Smooth muscle cell of the pulmonary artery (primary cell): ENCODE data around the gene PLEKHA8. TPM values are rescaled to one million over a fixed set of nuclear protein-coding genes. Genes with fewer than 3 reads are reported as not detected.

Experiments used
- total RNA-seq: library from RNA; depleted of rRNA; stranded (reverse); fragments of >200 nt; gene quantifications from 2 replicates; pipeline ENCODE4 v1.2.3, GENCODE V29; 2014

PLEKHA8 gene
- 13.3 and 13.7 TPM in 2 replicates for total RNA-seq

GRCh38 chr7:30028216-30028748 is at the start of gene PLEKHA8:
Gene PLEKHA8, plus strand, starts transcription at chr7:30028412. Its CDS starts 351 bp downstream, at chr7:30028763.

DNA sequence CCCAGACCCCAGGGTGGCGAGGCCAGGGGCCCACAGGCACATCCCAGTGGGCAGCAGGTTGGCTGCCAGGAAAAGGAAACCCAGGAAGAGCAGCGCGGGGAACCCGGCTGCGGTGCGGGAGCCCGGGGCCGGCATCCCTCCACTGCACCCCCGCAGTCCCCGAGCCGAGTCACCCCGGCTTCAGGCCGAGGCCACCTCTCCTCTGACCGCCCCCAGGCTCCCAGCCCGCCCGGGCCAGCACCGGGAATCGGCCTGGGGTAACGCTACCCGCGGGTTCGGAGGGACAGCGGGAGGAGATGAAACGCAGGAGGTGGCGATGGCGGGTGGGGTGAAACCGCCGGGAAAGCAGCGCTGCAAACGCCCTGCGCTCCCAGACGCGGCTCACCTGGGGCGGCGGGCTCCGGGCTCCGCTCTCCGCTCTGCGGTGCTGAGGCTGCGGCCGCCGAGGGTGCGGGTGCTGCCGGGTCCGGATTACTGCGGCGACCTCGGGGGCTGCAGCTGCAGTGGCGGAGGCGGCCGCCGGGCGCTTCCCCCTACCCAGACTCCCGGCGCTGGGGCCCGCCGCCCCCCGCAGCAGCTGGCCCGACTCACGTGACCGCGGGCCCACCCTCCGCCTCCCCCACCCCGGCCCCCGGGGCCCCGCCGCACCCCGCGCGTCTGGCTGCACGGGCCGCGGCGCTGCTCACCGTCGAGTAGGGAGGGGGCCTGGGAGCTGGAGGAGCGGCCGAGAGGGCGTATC is 38.8 kb upstream of the PLEKHA8 start, which contains the start of gene SCRN1:
Gene SCRN1 (minus strand): TSS at position 545 of the 739 bp plus-strand sequence. CDS start 20,734 bp downstream, outside the sequence.

DNA sequence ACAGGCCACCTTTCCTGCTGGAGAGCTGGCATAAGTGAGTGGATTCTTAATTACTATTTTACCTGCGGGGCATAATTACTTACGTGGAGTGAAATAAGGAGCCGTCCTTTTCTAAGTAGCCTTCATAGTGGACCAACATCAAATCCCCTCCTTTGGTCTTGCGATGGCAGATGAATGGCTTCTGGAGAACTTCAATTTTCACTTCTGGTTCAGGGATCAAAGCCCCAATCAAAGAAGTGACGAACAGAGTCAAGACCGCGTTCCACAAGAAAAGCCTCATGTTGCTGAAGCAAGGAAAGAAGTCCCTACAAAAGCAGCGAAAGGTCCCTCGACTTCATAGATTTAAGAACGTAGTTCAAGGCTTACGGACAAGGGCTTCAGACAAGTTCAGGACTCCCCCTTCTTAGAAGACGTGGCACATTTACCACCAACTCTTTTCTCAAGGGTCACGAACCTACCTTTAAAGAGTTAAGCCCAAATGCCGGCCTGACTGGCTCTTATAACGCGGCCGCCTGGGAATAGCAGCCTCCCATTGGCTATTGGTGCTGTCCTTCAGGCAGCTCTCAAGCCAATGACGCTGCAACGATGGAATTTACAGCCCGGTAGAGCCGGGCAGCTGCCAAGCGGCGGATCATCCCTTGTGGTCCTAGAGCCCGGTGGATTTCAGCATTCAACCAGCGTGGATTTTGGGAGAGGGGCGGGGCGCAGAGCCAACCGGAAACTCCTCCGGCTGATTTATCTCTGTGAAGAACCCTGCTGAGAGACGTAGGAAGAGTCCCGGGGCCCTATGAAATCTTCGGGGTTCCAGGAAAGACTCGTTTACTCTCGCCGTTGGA is 1.8 kb upstream of the PLEKHA8 start, which contains the start of gene FKBP14:
Gene FKBP14 (minus strand): TSS at position 474 of the 836 bp plus-strand sequence. CDS start 194 bp downstream, at position 280.

GRCh38 chr7:30134611-30135300 is 106.5 kb downstream of the PLEKHA8 start, which contains the start of gene MTURN:
Gene MTURN, plus strand, starts transcription at chr7:30134986. Its CDS starts 151 bp downstream, at chr7:30135137.

Other genes with a start within 250 kb of the PLEKHA8 start
- gene WIPF3, start 221.9 kb upstream of the PLEKHA8 start, total RNA-seq = 0.07 TPM in 2 replicates
- gene SCRN1, start 38.6 kb upstream of the PLEKHA8 start, total RNA-seq = 92.3 and 146 TPM in 2 replicates
- gene FKBP14, start 1.7 kb upstream of the PLEKHA8 start, total RNA-seq = 33.1 and 45.0 TPM in 2 replicates
- gene MTURN, start 106.6 kb downstream of the PLEKHA8 start, total RNA-seq = 12.3 and 18.1 TPM in 2 replicates